C4-2B (cell line): ENCODE results near the gene STARD3NL.

Experiments
- CTCF ChIP-seq: fragments of 450-650 bp; conservative IDR thresholded peaks from 2 replicates; pipeline ENCODE4 v1.5.1; 2017; ENCODE audit warnings: mild to moderate bottlenecking
- ZFX ChIP-seq: fragments of 450-650 bp; IDR thresholded peaks from 2 replicates; pipeline ENCODE4 v1.6.1; 2017

- TF ChIP-seq CTCF, result no peak
- TF ChIP-seq ZFX, result no peak
Observed at GRCh38 chr7:38182450-38182849, 4.4 kb downstream of the STARD3NL start.
